GM23248 (cell line): Measurements from ENCODE around the gene TMX3.

Experiments used
- EZH2 ChIP-seq: fragments of 200-600 bp; sonication (generic); IDR thresholded peaks from 2 replicates; pipeline ENCODE4 v1.6.1; 2018; ENCODE audit warnings: antibody characterized with exemption, mild to moderate bottlenecking; ENCODE audit not compliant: insufficient read depth, poor library complexity, severe bottlenecking
- EZH2phosphoT487 ChIP-seq: fragments of 200-600 bp; sonication (generic); IDR thresholded peaks from 2 replicates; pipeline ENCODE4 v1.6.1; 2018; ENCODE audit warnings: antibody characterized with exemption, moderate library complexity, mild to moderate bottlenecking, low read depth; ENCODE audit not compliant: insufficient read depth

- TF ChIP-seq EZH2phosphoT487 (no peak), EZH2 (no peak)
Observed at GRCh38 chr18:68725346-68725745, 10.4 kb upstream of the TMX3 start.
